Stimulated activated CD8-positive, alpha-beta memory T cell treated with anti-CD3 and anti-CD28 coated beads, Interleukin-12 subunit alpha, Interleukin-12 subunit beta, amount 100 ng/mL, for 4 hours (primary cell): Measurements from ENCODE around the gene CBX1.
"Not testable (repeated sequence)": the region's sequence is repeated elsewhere in the genome, so short reads cannot be mapped to it uniquely, and the experiment has no call there.

Source experiments
- DNase-seq: peaks from one replicate; pipeline ENCODE4 v3.0.0-alpha.2; 2020; ENCODE audit warnings: low read depth

Gene CBX1

GRCh38 chr17:48051706-48052486, 49.4 kb downstream of the CBX1 start:
- no peak for DNase-seq

- no peak for DNase-seq
Measured at GRCh38 chr17:48051283-48051682, 50.0 kb downstream of the CBX1 start.

- no peak for DNase-seq
Measured at GRCh38 chr17:48048384-48049126, 52.7 kb downstream of the CBX1 start.

- peak; percentile 95 for DNase-seq
Measured at GRCh38 chr17:48047741-48048383, 53.4 kb downstream of the CBX1 start, which contains the start of gene NFE2L1. Gene NFE2L1 (plus strand): TSS chr17:48048359. CDS start chr17:48051119, 2,760 bp downstream.

- no peak for DNase-seq
Measured at GRCh38 chr17:48047113-48047740, 54.1 kb downstream of the CBX1 start.

GRCh38 chr17:48046296-48046695, 55.0 kb downstream of the CBX1 start:
- no peak for DNase-seq

- DNase-seq: no peak
Measured at GRCh38 chr17:48045316-48046001, 55.8 kb downstream of the CBX1 start.

- no peak for DNase-seq
Measured at GRCh38 chr17:48044851-48045250, 56.4 kb downstream of the CBX1 start.

- no peak for DNase-seq
Measured at GRCh38 chr17:48043176-48043575, 58.1 kb downstream of the CBX1 start.

GRCh38 chr17:48038687-48039086, 62.6 kb downstream of the CBX1 start:
- DNase-seq: no peak

GRCh38 chr17:48037838-48038323, 63.4 kb downstream of the CBX1 start:
- no peak for DNase-seq

- peak; percentile 35 for DNase-seq
Measured at GRCh38 chr17:48037036-48037837, 64.0 kb downstream of the CBX1 start, which contains the start of gene COPZ2. Gene COPZ2 (minus strand): TSS chr17:48037797. CDS start chr17:48037777, 20 bp downstream.

GRCh38 chr17:48036693-48037035, 64.6 kb downstream of the CBX1 start:
- DNase-seq: no peak

GRCh38 chr17:48034734-48035133, 66.5 kb downstream of the CBX1 start:
- not testable (repeated sequence) for DNase-seq

- DNase-seq: no peak
Measured at GRCh38 chr17:48031966-48032365, 69.3 kb downstream of the CBX1 start.

GRCh38 chr17:48030531-48030930, 70.7 kb downstream of the CBX1 start:
- DNase-seq: no peak

GRCh38 chr17:48028736-48029135, 72.5 kb downstream of the CBX1 start:
- no peak for DNase-seq

- no peak for DNase-seq
Measured at GRCh38 chr17:48027322-48027981, 73.8 kb downstream of the CBX1 start.

- peak; percentile 54 for DNase-seq
Measured at GRCh38 chr17:48026502-48027321, 74.6 kb downstream of the CBX1 start.
